H1 (cell line): ENCODE results near the gene NEDD4L. TPM values are rescaled to one million over a fixed set of nuclear protein-coding genes. Genes with fewer than 3 reads are reported as not detected.

Experiments used
- RBBP5 ChIP-seq: IDR thresholded peaks from 2 replicates; pipeline ENCODE4 v1.7.1; 2012; ENCODE audit warnings: low read depth, mild to moderate bottlenecking, inconsistent platforms, low read length, moderate library complexity, borderline replicate concordance
- polyA plus RNA-seq, 7 experiments: library from polyadenylated mRNA; depleted of rRNA in 3 of 7; stranded (reverse) in 5 of 7; unstranded in 2 of 7; fragments of >200 nt in 5 of 7; fragments of 200-250 nt in 2 of 7; gene quantifications; 1 replicate in 5 of 7; 2 replicates in 1 of 7; 4 replicates in 1 of 7; pipeline versions ENCODE4 v1.2.1 to v1.2.3, GENCODE V29; 2011 to 2013; ENCODE audit warnings: missing spikeins in 2 of 7, mixed read lengths in 2 of 7
- total RNA-seq: library from RNA; stranded (reverse); fragmentation: NEBNext Ultra II Directional; extraction: Animal tissue kit (Norgen Biotek cat#: 25700); gene quantifications from 2 replicates; pipeline ENCODE4 v1.2.1, GENCODE V29; 2021

The NEDD4L gene
- total and polyA plus RNA-seq, 2 of the 8 experiments (the other 6 are each of a cell fraction or from before 2014, with no cell fraction given), result 37.3 to 69.8 TPM

GRCh38 chr18:58058720-58059119, 14.7 kb downstream of the NEDD4L start (continued):
- TF ChIP-seq RBBP5, result no peak
- TF ChIP-seq, all 59 proteins: peak for 0
